HL-60 (cell line): ENCODE measurements around the gene ACAA1.

Source experiments
- POLR2AphosphoS5 ChIP-seq: IDR thresholded peaks from 2 replicates; pipeline ENCODE4 v1.6.1; 2012; ENCODE audit warnings: low read depth
- SPI1 ChIP-seq: IDR thresholded peaks from 2 replicates; pipeline ENCODE4 v1.6.1; 2012; ENCODE audit warnings: low read depth, mild to moderate bottlenecking, borderline replicate concordance
- TF ChIP-seq, protein P1 (sequence below): IDR thresholded peaks from one replicate; pipeline ENCODE4 v1.5.1; 2011; ENCODE audit warnings: low read length, control low read depth, inconsistent platforms; ENCODE audit not compliant: insufficient read depth

- TF ChIP-seq, protein P1, sequence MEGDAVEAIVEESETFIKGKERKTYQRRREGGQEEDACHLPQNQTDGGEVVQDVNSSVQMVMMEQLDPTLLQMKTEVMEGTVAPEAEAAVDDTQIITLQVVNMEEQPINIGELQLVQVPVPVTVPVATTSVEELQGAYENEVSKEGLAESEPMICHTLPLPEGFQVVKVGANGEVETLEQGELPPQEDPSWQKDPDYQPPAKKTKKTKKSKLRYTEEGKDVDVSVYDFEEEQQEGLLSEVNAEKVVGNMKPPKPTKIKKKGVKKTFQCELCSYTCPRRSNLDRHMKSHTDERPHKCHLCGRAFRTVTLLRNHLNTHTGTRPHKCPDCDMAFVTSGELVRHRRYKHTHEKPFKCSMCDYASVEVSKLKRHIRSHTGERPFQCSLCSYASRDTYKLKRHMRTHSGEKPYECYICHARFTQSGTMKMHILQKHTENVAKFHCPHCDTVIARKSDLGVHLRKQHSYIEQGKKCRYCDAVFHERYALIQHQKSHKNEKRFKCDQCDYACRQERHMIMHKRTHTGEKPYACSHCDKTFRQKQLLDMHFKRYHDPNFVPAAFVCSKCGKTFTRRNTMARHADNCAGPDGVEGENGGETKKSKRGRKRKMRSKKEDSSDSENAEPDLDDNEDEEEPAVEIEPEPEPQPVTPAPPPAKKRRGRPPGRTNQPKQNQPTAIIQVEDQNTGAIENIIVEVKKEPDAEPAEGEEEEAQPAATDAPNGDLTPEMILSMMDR: no peak
- no peak for TF ChIP-seq POLR2AphosphoS5
- no peak for TF ChIP-seq SPI1
These were observed 3.6 kb upstream of the ACAA1 start for GRCh38 chr3:38140326-38141172.
